HepG2 (cell line): ENCODE measurements around the gene TMEM235. TPM values are rescaled to one million over a fixed set of nuclear protein-coding genes. Genes with fewer than 3 reads are reported as not detected.
A peak's percentile ranks its signal among the peaks of the same experiment; 100 is the strongest.

Experiments used
- ATAD3A ChIP-seq: sonication (generic); formaldehyde crosslinking; IDR thresholded peaks from 2 replicates; pipeline ENCODE4 v1.4.0; 2020; ENCODE audit warnings: missing genetic modification reagents
- ATF7 ChIP-seq, 2 experiments: fragments of 450-650 bp in 1 of 2; sonication (generic) in 1 of 2; formaldehyde crosslinking in 1 of 2; IDR thresholded peaks; 2 replicates each; pipeline versions ENCODE4 v1.4.0 to v1.6.1; 2016 to 2020; ENCODE audit warnings: antibody characterized with exemption in 1 of 2, mild to moderate bottlenecking in 1 of 2, missing genetic modification reagents in 1 of 2
- ELF1 ChIP-seq: sonication (generic); formaldehyde crosslinking; IDR thresholded peaks from 2 replicates; pipeline ENCODE4 v1.4.0; 2020; ENCODE audit warnings: missing genetic modification reagents
- GTF2F1 ChIP-seq: fragments of 150-350 bp; IDR thresholded peaks from 2 replicates; pipeline ENCODE4 v1.6.1; 2014; ENCODE audit warnings: low read length
- IKZF1 ChIP-seq: fragments of 450-650 bp; IDR thresholded peaks from 2 replicates; pipeline ENCODE4 v1.7.1; 2016
- KAT7 ChIP-seq: IDR thresholded peaks from 2 replicates; pipeline ENCODE4 v1.6.1; 2018; ENCODE audit warnings: borderline replicate concordance, missing compliant biosample characterization
- NFATC3 ChIP-seq: sonication (generic); formaldehyde crosslinking; IDR thresholded peaks from 2 replicates; pipeline ENCODE4 v1.5.1; 2020; ENCODE audit warnings: mild to moderate bottlenecking, missing genetic modification reagents
- NR2F2 ChIP-seq: IDR thresholded peaks from 2 replicates; pipeline ENCODE4 v1.6.1; 2012; ENCODE audit warnings: low read depth, inconsistent platforms, borderline replicate concordance
- PITX1 ChIP-seq: sonication (generic); formaldehyde crosslinking; IDR thresholded peaks from 2 replicates; pipeline ENCODE4 v1.5.1; 2020; ENCODE audit warnings: mild to moderate bottlenecking, missing genetic modification reagents
- PLRG1 ChIP-seq: fragments of 450-650 bp; conservative IDR thresholded peaks from 2 replicates; pipeline ENCODE4 v1.6.1; 2016
- SMYD3 ChIP-seq: sonication (generic); formaldehyde crosslinking; IDR thresholded peaks from 2 replicates; pipeline ENCODE4 v1.8.1; 2023; ENCODE audit warnings: mild to moderate bottlenecking, missing genetic modification reagents
- SUZ12 ChIP-seq: fragments of 150-350 bp; IDR thresholded peaks from 2 replicates; pipeline ENCODE4 v1.6.1; 2014; ENCODE audit warnings: low read depth, low read length
- TEAD2 ChIP-seq: sonication (generic); formaldehyde crosslinking; IDR thresholded peaks from 2 replicates; pipeline ENCODE4 v1.9.0; 2021; ENCODE audit warnings: missing genetic modification reagents
- ZNF331 ChIP-seq: sonication (generic); formaldehyde crosslinking; IDR thresholded peaks from 2 replicates; pipeline ENCODE4 v1.4.0; 2020; ENCODE audit warnings: missing genetic modification reagents
- ZNF44 ChIP-seq: sonication (generic); formaldehyde crosslinking; IDR thresholded peaks from 2 replicates; pipeline ENCODE4 v1.5.1; 2020; ENCODE audit warnings: mild to moderate bottlenecking, missing genetic modification reagents
- ZNF569 ChIP-seq: sonication (generic); formaldehyde crosslinking; IDR thresholded peaks from 2 replicates; pipeline ENCODE4 v1.5.0; 2020; ENCODE audit warnings: mild to moderate bottlenecking, missing genetic modification reagents, moderate library complexity, borderline replicate concordance
- ZNF7 ChIP-seq: IDR thresholded peaks from 2 replicates; pipeline ENCODE4 v1.6.1; 2016; ENCODE audit warnings: missing biosample characterization, missing genetic modification reagents
- ZSCAN20 ChIP-seq: sonication (generic); formaldehyde crosslinking; IDR thresholded peaks from 2 replicates; pipeline ENCODE4 v1.4.0; 2020; ENCODE audit warnings: missing genetic modification reagents, mild to moderate bottlenecking, borderline replicate concordance
- polyA plus RNA-seq, 8 experiments: library from polyadenylated mRNA; depleted of rRNA in 3 of 8; stranded (reverse) in 7 of 8; unstranded in 1 of 8; fragments of >200 nt; fragmentation: Illumina TruSeq in 4 of 8; extraction: Trizol in 4 of 8; gene quantifications; 2 replicates each; pipeline versions ENCODE4 v1.2.1 to v1.2.3, GENCODE V29; 2011 to 2016; ENCODE audit warnings: low read depth in 4 of 8, missing spikeins in 1 of 8, mixed read lengths in 1 of 8; ENCODE audit not compliant: insufficient read depth in 1 of 8
- total RNA-seq, 5 experiments: library from RNA; depleted of rRNA; stranded (reverse); fragments of >200 nt; fragmentation: Illumina TruSeq; extraction: Trizol; gene quantifications; 2 replicates each; pipeline ENCODE4 v1.2.3, GENCODE V29; 2016; ENCODE audit warnings: low read depth in 1 of 5
- TF ChIP-seq, protein P1 (sequence below): sonication (generic); formaldehyde crosslinking; IDR thresholded peaks from 2 replicates; pipeline ENCODE4 v1.4.0; 2020; ENCODE audit warnings: missing genetic modification reagents
- TF ChIP-seq, protein P2 (sequence below): sonication (generic); formaldehyde crosslinking; IDR thresholded peaks from 2 replicates; pipeline ENCODE4 v1.9.0; 2021; ENCODE audit warnings: missing genetic modification reagents, mild to moderate bottlenecking, borderline replicate concordance
- TF ChIP-seq, protein P3 (sequence below): IDR thresholded peaks from 2 replicates; pipeline ENCODE4 v1.6.1; 2016
- TF ChIP-seq, protein P4 (sequence below): sonication (generic); formaldehyde crosslinking; conservative IDR thresholded peaks from 2 replicates; pipeline ENCODE4 v1.4.0; 2020; ENCODE audit warnings: missing genetic modification reagents

The TMEM235 gene
- total and polyA plus RNA-seq, 2 of the 13 experiments (the other 11 are each of a cell fraction or from before 2014, with no cell fraction given) = not detected

DNA sequence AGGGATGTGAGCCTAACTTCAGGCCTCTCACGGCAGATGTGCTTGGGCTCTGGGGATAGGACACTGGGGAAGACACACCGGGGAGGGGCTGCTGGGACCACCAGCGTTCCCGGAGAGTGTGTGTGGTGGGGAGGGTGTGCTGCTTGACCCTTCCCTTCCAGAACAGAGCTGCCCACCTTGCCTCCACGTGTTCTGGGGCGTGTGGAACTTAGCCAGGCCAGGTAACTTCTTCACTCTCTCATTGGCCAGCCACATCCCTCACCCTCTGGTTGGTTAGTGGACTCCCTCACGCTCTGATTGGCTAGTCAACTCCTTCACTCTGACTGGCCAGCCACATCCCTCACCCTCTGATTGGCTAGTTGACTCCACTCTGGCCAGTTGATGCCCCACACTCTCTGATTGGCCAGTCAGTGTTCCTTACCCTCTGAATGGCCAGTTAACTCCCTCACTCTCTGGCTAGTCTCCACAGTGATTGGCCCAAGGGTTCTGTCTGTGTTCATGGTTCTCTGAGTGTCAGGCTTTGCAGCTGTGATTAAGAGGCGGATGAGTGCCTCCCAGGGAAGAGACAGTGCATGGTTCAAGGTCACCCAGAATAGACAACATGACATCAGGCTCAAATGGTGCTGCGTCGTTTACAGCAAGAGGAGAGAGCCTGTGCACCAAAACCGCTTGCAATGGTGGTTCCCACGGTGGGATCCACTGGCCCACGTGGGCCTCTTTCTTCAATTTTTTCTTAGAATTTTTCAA lies 10.0 kb downstream of the TMEM235 start (continued):
- TF ChIP-seq, protein P1, sequence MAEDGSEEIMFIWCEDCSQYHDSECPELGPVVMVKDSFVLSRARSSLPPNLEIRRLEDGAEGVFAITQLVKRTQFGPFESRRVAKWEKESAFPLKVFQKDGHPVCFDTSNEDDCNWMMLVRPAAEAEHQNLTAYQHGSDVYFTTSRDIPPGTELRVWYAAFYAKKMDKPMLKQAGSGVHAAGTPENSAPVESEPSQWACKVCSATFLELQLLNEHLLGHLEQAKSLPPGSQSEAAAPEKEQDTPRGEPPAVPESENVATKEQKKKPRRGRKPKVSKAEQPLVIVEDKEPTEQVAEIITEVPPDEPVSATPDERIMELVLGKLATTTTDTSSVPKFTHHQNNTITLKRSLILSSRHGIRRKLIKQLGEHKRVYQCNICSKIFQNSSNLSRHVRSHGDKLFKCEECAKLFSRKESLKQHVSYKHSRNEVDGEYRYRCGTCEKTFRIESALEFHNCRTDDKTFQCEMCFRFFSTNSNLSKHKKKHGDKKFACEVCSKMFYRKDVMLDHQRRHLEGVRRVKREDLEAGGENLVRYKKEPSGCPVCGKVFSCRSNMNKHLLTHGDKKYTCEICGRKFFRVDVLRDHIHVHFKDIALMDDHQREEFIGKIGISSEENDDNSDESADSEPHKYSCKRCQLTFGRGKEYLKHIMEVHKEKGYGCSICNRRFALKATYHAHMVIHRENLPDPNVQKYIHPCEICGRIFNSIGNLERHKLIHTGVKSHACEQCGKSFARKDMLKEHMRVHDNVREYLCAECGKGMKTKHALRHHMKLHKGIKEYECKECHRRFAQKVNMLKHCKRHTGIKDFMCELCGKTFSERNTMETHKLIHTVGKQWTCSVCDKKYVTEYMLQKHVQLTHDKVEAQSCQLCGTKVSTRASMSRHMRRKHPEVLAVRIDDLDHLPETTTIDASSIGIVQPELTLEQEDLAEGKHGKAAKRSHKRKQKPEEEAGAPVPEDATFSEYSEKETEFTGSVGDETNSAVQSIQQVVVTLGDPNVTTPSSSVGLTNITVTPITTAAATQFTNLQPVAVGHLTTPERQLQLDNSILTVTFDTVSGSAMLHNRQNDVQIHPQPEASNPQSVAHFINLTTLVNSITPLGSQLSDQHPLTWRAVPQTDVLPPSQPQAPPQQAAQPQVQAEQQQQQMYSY (CRISPR knock-in tag) = no peak
- TF ChIP-seq SMYD3 (CRISPR knock-in tag) = no peak
- TF ChIP-seq, protein P2, sequence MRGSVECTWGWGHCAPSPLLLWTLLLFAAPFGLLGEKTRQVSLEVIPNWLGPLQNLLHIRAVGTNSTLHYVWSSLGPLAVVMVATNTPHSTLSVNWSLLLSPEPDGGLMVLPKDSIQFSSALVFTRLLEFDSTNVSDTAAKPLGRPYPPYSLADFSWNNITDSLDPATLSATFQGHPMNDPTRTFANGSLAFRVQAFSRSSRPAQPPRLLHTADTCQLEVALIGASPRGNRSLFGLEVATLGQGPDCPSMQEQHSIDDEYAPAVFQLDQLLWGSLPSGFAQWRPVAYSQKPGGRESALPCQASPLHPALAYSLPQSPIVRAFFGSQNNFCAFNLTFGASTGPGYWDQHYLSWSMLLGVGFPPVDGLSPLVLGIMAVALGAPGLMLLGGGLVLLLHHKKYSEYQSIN (CRISPR knock-in tag) = no peak
- TF ChIP-seq PLRG1 = no peak
- TF ChIP-seq ATF7 (IDR thresholded peaks at IDR 0.05) = peak; percentile 22; the same call in 1 of the 2 replicates
- peak; percentile 9; the same call in 1 of the 2 replicates for TF ChIP-seq ATF7 (CRISPR knock-in tag; IDR thresholded peaks at IDR 0.05)
- no peak for TF ChIP-seq ATAD3A
- TF ChIP-seq ELF1 = no peak
- no peak for TF ChIP-seq ZNF7 (CRISPR knock-in tag)
- no peak for TF ChIP-seq IKZF1
- TF ChIP-seq NFATC3 (CRISPR knock-in tag) = peak; percentile 75; the same call in 1 of the 2 replicates
- TF ChIP-seq, protein P3, sequence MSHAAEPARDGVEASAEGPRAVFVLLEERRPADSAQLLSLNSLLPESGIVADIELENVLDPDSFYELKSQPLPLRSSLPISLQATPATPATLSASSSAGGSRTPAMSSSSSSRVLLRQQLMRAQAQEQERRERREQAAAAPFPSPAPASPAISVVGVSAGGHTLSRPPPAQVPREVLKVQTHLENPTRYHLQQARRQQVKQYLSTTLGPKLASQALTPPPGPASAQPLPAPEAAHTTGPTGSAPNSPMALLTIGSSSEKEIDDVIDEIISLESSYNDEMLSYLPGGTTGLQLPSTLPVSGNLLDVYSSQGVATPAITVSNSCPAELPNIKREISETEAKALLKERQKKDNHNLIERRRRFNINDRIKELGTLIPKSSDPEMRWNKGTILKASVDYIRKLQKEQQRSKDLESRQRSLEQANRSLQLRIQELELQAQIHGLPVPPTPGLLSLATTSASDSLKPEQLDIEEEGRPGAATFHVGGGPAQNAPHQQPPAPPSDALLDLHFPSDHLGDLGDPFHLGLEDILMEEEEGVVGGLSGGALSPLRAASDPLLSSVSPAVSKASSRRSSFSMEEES (CRISPR knock-in tag) = no peak
- no peak for TF ChIP-seq KAT7 (CRISPR knock-in tag)
- TF ChIP-seq ZSCAN20 (CRISPR knock-in tag) = no peak
- TF ChIP-seq, protein P4, sequence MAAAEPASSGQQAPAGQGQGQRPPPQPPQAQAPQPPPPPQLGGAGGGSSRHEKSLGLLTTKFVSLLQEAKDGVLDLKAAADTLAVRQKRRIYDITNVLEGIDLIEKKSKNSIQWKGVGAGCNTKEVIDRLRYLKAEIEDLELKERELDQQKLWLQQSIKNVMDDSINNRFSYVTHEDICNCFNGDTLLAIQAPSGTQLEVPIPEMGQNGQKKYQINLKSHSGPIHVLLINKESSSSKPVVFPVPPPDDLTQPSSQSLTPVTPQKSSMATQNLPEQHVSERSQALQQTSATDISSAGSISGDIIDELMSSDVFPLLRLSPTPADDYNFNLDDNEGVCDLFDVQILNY = no peak
- no peak for TF ChIP-seq TEAD2 (CRISPR knock-in tag)
- no peak for TF ChIP-seq NR2F2
- TF ChIP-seq GTF2F1 = no peak
- TF ChIP-seq ZNF44 (CRISPR knock-in tag) = peak; percentile 87; the same call in 1 of the 2 replicates
- TF ChIP-seq SUZ12 = no peak
- TF ChIP-seq ZNF331 (CRISPR knock-in tag) = peak; percentile 74
- 0 out of 2 replicates have a peak, but pooled peaks have one; percentile 4 for TF ChIP-seq PITX1
- no peak for TF ChIP-seq ZNF569 (CRISPR knock-in tag)
